Keratinocyte (primary cell): Measurements from ENCODE around the gene TALDO1.

Source experiments
- EZH2 ChIP-seq: IDR thresholded peaks from one replicate; pipeline ENCODE4 v1.6.1; 2012; ENCODE audit warnings: inconsistent platforms, mild to moderate bottlenecking, low read length, moderate library complexity
- TF ChIP-seq, protein P1 (sequence below), 3 experiments: IDR thresholded peaks in 1 of 3; conservative IDR thresholded peaks in 1 of 3; optimal IDR thresholded peaks in 1 of 3; 2 replicates in 2 of 3; 3 replicates in 1 of 3; pipeline versions ENCODE3 to v1.5.1; 2011; ENCODE audit warnings: low read length in 3 of 3, mild to moderate bottlenecking in 3 of 3, moderate library complexity in 2 of 3, control low read depth in 1 of 3, inconsistent platforms in 1 of 3; ENCODE audit not compliant: insufficient read depth in 2 of 3; ENCODE audit errors: extremely low read depth in 1 of 3

GRCh38 chr11:794013-794765 is 46.9 kb downstream of the TALDO1 start:
- TF ChIP-seq, protein P1, sequence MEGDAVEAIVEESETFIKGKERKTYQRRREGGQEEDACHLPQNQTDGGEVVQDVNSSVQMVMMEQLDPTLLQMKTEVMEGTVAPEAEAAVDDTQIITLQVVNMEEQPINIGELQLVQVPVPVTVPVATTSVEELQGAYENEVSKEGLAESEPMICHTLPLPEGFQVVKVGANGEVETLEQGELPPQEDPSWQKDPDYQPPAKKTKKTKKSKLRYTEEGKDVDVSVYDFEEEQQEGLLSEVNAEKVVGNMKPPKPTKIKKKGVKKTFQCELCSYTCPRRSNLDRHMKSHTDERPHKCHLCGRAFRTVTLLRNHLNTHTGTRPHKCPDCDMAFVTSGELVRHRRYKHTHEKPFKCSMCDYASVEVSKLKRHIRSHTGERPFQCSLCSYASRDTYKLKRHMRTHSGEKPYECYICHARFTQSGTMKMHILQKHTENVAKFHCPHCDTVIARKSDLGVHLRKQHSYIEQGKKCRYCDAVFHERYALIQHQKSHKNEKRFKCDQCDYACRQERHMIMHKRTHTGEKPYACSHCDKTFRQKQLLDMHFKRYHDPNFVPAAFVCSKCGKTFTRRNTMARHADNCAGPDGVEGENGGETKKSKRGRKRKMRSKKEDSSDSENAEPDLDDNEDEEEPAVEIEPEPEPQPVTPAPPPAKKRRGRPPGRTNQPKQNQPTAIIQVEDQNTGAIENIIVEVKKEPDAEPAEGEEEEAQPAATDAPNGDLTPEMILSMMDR (optimal IDR thresholded peaks at IDR 0.05 in 1 of 3, IDR thresholded peaks at IDR 0.05 in 1 of 3, conservative IDR thresholded peaks at IDR 0.05 in 1 of 3; ENCODE audit: extremely low read depth in 1 of 3, insufficient read depth in 2 of 3, low read length in 3 of 3) = no peak
- no peak for TF ChIP-seq EZH2
